ENCODE results near the gene CLDN10.
A peak's percentile ranks its signal among the peaks of the same experiment; 100 is the strongest.
"Not testable (repeated sequence)": the region's sequence is repeated elsewhere in the genome, so short reads cannot be mapped to it uniquely, and the experiment has no call there.

Gene CLDN10, protein sequence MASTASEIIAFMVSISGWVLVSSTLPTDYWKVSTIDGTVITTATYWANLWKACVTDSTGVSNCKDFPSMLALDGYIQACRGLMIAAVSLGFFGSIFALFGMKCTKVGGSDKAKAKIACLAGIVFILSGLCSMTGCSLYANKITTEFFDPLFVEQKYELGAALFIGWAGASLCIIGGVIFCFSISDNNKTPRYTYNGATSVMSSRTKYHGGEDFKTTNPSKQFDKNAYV

DNA sequence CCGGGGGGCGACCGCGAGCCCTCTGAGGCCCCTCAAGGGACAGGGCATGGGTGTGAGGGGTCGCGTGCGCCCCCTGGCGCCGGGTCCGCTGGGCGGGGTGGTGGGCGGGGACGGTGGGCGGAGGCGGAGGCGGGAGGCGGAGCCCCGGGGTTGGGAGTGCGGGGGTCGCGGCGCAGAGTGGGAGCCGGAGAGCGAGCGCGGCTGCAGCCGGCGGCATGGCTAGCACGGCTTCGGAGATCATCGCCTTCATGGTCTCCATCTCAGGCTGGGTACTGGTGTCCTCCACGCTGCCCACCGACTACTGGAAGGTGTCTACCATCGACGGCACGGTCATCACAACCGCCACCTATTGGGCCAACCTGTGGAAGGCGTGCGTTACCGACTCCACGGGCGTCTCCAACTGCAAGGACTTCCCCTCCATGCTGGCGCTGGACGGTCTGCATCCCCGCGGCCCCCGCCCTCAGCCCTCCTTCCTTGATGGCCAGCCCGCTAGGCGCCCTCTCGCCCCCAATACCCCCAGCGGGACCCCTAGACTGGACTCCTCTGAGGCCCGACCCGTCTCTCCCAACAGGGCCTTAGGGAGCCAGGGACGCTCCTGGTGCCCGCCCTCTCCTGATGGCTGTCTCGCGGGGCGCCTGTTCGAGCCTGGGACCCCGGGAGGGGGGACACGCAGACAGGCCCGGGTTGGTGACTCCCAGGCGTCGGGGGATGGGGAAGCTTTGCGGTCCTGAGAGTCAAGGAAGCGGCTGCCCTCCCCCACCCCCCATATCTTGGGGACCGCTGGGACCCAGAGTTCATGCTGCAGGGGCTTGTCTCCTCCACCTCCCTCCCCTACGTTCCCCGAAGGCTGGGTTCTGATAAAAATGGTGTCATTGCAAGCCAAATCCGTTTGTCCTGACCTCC lies at the start of gene CLDN10:
Gene CLDN10, plus strand, starts transcription at position 182 of the 903 bp plus-strand sequence. Its CDS starts 34 bp downstream, at position 216.
- DNase-seq, result no peak

DNA sequence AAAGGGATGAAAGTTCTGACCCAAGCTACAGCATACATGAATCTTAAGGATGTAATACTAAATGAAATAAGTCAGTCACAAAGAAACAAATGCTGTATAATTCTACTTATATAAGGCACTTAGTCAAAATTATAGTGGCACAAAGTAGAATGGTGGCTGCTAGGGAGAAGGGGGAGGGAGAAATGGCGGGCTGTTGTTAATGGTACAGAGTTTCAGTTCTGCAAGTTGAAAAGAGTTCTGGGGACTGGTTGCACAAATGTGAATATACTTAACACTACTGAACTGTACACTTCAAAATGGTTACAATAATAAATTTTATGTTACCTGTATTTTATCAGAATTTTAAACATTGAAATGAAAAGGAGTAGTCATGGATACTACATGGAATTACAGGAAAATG lies 48.9 kb upstream of the CLDN10 start:
- DNase-seq, result no peak

DNA sequence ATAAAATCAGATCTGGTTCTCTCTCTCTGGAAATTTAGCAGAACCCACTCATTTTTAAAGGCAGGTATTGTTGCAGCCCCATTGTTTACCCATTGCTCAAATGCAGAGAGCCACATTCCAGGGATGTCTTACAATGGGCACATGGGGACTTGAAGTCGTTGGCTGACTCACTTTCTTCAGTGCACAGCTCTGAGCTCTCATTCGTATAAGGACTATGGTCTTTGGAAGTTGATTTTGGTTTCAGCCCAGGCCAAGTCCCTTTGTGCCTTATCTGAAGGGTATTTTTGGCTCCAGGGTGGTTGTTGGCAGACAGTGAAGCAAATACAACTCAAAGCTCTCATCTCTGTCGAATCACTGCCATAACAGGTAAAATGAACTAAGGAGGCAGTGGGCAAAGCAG lies 47.3 kb upstream of the CLDN10 start:
- no peak for DNase-seq

DNA sequence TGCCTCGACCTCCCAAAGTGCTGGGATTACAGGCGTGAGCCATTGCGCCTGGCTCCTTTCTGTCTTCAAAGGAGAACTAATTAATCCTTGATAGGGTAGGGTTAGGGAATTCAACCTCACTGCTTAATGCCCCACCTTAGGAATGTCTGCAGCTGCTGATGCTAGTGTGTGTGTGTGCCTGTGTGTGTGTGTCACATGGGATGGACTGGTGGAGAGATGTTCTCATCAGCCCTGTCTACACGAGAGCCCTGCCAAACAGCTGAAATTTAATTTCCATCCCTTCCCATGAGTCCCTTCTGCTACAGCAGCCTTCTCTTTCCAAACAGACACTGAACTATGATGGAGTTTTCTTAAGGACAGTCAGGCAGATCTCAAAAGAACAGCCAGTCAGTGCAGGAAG lies 46.5 kb upstream of the CLDN10 start:
- no peak for DNase-seq

DNA sequence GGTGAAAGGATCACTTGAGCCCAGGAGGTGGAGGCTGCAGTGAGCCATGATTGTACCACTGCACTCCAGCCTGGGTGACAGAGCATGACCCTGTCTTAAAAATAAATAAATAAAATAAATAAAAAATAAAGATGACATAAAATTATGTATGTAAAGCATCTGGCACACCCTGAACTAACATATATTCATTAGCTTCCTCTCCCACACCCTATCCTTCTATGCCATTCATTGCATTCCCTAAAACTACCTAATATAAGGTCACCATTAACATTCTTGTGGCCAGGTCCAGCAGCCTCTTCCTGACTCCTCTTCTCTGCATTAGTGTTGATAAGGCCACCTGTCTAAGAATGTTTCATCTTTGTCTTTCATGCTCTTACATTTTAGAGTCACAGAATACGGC lies 44.5 kb upstream of the CLDN10 start:
- DNase-seq, result no peak

DNA sequence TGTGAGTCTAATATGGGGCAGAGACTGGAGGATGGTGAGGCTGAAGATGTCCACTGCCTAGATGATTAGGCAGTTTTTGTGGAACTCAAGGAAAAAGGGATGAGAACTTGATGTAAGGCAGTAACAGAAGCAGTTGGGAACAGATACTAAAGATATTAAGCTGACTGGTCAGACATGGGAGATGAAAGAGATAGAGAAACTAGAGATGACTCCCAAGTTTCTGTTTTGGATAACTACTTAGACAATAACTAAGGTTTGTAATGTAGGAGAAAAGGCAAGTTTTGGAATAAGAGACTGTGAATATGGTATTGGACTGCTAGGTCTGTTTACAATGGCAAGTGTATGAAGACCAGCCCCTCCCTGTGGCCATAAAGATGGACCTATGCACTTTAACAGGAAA lies 43.5 kb upstream of the CLDN10 start:
- no peak for DNase-seq

DNA sequence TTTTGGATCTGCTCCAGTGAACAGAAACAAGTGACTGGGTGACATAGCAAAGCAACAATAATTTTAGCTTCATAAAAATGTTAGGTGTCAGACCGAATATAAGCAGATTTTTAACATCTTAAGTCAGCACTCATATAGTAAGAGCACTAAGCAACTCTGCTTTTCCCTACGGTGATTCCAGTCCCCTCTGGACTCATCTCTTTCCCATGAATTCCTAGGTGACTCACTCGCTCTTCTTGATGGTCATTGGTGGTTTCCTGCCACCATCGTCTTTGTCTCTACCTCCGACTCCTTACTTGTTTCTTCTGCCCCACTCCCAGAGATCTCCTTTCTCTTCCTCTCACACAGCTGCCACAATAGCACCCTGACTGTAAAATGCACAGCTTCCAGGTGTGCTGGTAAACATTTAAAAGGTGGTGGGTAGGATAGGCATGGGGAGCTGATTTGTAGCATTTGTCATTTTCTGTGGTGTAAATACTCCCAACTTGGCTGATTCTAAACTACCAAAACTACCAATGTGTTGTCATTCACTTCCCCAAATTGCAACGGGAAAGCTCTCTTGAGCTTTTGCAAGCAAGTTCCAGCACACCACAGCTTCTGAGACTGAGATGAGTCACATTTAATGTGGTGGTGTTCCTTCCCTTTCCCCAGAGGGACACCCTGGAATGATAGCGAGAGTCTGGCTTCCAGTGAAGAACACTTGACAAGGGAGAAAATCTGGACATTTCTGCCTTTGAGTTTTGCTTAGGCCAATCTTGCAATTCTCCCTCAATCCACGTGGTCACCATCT lies 42.8 kb upstream of the CLDN10 start:
- DNase-seq, result no peak

DNA sequence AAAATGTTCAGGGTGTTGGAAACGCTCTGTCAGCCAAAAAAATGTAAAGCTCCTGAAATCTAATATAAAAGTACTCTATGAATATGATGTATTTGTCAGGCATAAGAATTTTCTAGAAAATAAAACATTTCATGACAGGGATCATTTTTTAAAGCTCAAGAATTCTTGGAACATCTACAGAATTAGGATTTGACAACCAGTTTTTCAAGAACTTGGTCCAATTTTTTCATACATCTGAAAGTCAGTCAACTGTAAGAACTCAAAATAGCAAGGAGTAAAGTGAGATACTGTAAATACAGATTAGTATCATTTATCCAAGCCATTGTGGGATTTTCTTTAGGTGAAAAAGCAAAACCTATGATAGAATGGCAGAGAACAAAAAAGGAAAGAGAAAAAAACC lies 41.6 kb upstream of the CLDN10 start:
- DNase-seq, result no peak

DNA sequence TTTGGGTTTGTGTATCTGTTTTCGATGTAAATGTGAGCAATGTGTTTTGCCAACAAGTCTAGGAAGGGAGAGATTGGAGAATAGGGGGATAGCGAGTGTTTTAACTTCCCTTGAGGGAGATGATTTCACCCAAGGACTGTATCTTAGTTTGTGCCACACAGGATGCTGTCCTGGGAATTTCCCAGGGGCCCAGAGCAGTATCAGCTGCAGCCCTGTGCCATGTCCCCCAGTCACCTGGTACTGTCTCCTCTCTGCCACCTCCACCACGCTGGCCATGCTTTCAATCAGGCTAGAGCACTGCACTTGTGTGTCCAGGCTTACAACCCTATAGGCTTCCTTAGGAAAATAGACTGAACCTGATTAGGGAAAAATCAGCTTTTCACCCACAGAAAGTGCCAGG lies 40.1 kb upstream of the CLDN10 start:
- no peak for DNase-seq

DNA sequence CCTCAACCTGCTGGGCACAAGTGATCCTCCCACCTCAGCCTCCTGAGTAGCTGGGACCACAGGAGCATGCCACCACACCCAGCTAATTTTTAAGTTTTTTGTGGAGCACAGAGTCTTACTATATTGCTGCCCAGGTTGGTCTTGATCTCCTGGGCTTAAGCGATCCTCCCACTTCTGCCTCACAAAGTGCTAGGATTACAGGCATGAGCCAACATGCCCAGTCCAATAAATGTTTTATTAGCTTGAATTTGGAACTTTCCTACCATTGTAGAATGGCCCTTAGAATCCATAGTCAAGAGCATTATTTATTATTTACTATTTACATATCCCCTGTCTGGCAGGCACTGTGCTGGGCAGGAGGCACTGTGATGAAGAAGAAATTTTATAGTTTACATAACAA lies 39.6 kb upstream of the CLDN10 start:
- DNase-seq, result no peak

DNA sequence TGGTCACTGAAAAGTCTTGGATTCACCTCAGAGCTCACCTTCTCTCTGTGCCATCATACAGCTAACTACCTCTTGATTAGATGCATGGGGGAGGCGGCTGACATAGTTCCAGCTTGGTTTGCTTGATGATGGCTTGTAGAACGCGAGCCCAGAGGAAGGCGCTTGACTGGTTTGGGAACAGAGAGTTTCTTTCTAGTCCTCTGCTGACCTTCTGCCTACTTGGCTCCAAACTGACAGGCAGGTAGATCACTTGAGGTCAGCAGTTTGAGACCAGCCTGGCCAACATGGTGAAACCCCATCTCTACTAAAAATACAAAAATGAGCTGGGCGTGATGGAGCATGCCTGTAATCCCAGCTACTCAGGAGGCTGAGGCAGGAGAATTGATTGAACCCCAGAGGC lies 36.9 kb upstream of the CLDN10 start:
- not testable (repeated sequence) for DNase-seq

DNA sequence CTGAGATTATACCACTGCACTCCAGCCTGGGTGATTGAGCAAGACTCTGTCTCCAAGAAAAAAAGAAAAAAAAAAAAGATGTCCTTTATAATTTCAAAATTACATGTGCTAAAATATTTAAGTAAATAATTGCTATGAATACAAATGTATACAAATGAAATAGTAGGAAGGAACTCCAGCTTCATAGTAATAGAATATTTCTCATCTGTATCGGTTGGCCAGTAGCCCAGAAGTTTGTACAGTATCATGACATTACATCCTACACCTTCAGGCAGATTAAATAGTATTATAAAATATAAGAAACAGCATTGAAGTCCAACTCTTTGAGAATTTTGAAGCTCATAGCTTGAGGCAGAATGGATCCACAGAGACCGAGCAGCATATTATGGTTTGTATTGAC lies 36.5 kb upstream of the CLDN10 start:
- DNase-seq, result no peak

DNA sequence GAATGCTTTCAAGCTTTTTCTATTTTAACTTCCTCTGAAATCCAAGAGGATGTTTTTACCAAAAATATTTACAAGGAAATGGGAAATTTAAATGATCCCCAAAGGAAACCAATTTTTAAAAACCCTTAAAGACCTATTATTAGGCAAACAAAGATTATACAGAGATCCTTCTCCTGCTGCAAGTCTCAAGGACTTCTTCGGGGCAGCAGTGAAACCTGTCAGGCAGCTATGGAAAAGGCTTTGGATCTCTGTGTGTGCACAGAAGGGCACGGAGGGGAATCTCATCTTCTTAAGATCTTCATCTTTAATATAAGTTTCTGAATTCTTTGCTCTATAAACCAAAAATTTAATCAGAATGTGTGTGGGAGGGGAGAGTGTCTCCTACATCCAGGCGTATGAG lies 36.0 kb upstream of the CLDN10 start:
- no peak for DNase-seq

DNA sequence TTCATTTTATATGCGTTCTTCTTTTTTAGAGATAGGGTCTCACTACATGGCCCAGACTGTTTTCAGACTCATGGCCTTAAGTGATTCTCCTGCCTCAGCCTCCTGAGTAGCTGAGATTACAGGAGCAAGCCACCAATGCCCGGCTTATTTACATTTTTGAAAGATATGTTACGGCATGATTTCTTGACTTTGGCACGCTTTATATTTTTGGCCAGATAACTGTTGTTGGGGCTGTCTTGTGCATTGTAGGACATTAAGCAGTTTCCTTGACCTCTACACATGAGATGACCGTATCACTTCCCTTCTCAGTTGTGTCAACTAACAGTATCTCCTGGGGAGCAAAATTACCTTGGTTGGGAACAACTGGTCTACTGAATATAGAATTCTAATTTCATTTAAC lies 28.9 kb upstream of the CLDN10 start:
- no peak for DNase-seq

DNA sequence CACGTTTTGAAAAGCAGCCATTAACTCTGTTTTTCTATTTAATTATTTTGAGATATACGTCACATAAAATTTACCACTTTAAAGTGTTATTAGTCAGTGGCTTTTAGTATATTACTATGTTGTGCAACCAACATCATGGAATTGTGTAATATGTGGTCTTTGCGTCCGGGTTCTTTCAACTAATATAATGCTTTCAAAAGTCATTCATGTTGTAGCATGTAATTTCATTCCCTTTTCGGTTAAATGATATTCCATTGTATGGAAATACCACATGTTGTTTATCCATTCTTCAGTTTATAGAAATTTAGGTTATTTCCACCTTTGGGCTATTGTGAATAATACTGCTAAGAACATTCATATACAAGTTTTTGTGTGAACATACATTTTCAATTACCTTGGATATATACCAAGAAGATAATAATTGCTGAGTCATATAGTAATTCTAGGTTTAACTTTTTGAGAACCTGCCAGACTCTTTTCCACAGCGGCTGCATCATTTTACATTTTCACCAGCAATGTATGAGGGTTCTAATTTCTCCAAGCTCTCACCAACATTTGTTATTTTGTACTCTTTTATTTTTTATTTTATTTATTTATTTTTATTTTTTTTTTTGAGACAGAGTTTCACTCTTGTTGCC lies 28.1 kb upstream of the CLDN10 start:
- no peak for DNase-seq

DNA sequence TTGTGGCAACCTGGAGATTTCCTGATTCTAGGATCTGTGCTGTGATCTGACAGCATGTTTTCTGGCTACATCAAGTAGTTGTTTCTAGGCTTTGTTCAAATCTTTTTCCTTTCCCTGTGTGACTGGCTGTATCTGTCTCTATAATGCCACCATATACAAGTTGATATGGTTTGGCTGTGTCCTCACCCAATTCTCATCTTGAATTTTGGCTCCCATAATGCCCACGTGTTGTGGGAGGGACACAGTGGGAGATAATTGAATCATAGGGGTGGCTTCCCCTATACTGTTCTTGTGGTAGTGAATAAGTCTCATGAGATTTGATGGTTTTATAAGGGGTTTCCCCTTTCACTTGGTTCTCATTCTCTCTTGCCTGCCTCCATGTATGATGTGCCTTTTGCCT lies 24.6 kb upstream of the CLDN10 start:
- DNase-seq, result no peak

DNA sequence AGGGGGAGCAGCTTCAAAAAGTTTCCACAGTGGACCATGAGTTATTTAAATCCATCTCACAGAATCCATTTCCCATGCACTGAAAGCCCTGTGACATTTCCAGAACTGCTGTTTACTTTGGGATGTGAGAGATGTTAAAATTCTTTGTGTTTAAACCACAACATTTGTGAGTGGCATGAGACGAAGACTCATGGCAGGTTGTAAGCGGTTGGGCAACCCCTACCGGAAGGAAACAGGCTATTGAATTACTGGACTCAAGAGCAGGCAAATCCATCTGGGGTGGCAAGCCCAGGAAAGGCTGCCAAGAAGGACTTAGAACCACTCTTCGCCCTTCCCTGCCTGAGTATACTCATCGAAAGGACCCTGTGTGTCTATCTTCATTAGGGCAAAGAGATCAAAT lies 22.3 kb upstream of the CLDN10 start:
- DNase-seq, result peak; percentile 67

DNA sequence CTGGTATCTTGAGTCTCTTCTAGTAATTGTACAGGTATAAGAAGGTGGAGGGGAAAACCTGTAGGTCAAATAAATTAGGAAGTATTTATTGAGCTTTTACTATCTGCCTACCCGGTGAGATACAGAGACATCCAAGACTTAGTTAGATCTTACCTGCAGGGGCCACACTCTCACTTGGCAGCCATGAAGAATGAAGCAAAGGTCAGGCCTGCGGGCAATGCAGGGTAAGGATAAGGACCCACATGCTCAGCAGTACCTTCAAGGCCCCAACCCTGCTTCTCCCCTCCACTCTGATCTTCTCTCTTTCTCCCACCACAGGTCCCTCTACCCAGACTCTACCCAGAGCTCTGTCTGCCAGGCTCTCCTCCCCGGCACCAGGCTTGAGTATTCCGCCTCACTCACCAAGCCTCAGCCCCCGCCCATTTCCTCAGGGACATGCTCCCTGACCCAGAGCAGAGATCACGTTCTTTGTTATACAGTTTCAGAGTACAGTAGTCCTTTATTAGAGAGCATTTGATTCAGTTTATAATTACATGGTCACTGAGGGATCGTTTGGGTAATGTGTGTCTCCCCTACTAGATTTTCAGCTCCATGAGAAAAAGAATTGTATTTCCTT lies 18.9 kb upstream of the CLDN10 start:
- no peak for DNase-seq

DNA sequence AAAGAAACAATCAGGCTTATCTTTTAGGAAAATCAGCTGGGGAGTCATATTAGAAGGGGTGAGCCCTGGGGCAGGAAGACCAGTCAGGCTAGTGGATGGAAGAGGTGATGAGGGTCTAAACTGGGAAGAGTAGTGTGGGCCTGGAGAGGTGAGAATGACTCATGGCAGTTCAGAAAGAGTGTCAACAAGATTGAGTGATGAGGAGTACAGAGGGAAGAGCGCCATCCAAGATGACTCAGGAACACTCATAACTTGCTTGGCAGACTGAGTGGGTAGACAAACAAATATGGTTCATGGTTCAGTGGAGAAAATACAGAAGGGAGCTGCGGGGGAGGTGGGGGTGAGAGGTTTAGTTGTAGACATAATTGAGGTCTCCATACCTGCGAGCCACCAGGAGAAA lies 17.3 kb upstream of the CLDN10 start:
- peak; percentile 21 for DNase-seq

DNA sequence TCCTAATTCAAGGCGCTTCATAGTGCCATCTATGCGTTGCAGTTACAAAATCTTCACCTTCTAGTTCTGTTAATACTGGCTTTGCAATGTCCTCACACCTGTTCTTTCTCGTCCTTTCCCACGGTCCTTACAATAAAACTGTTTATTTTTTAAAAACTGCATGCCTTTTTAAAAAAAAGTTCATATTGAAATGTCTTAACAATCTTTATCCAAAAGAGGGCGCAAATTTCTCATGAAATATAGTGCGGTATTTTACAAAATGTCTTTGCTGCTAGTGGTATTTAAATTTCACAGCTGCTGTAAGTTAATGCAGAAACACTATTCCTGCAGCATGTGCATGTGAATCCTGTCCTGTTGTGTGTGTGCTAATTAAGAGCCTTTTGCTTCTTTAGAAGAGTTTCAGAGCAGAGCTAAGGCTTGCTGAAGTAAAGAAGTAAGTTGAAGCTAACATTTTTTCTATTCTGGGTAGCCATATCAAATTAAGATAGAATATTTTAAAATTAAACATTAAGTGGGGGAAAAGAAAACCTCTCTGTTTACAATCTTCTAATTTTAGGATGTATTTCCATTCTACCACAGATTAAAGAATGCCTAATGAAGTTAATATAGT lies 15.8 kb upstream of the CLDN10 start:
- DNase-seq, result no peak

DNA sequence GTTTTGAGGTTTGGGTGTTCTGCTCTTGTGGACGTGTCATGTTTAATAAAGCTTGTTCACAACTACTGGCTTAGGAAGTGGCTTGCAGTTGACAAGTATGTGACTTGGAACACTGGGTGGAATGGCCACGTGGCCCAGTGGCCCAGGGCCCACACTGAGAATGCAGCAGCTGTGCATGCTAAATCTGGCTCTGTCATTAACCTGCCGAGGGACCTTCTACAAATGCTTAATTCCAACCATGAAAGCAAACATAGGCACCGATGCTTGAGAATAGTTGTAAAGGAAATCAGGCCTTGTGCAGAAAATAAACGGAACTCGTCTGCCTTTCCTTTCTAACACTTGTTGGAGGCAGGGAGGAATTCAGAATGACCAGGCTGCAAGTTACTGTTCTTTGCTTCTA lies 11.6 kb upstream of the CLDN10 start:
- no peak for DNase-seq

DNA sequence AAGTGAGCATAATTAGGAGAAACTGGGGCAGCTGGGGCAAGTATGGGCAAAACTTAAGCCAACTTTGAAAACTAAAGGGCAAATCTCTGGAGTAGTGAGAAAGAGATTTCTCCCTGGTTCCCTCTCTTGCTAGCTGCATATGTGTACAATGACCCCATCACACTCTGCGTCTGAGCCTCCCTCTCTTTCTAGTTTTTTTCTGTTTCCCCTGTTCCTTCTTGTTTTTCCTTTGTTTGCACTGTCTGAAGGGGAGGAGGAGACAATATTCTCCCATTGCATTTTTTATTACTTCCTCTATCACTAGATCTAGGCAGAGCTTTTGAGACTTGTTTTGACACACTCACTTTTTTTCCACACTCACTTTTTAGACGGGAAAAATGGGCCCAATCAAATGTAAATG lies 11.2 kb upstream of the CLDN10 start:
- DNase-seq, result no peak
